ENCODE data around the gene CDC42SE1.

Gene CDC42SE1

GRCh38 chr1:151032164-151032563 lies 27.3 kb downstream of the CDC42SE1 start:
- no peak overlapping the region for H3K9ac ChIP-seq
- no peaks in the 10 kb centered on the region for H3K9me3 ChIP-seq (replicated peaks in 1 of 11)
- H3K4me2 ChIP-seq: no peak overlapping the region
- H3K4me1 ChIP-seq: peaks cover 0 to 9% (median 0%) of the 10 kb centered on the region in 10 experiments; a peak in 5 of 20 replicates
- H4K20me1 ChIP-seq: no peaks in the 10 kb centered on the region; a peak in 1 of 22 replicates
- peaks cover 70 to 97% (median 88%) of the 10 kb centered on the region in 11 experiments for H3K36me3 ChIP-seq
- no peak overlapping the region for H3K27ac ChIP-seq
- no peak for TF ChIP-seq Cebpa-rat (IDR thresholded peaks at IDR 0.05)
- no peaks in the 10 kb centered on the region for H3K27me3 ChIP-seq
- H3K4me3 ChIP-seq: no peak overlapping the region

GRCh38 chr1:151026460-151026859 lies 33.0 kb downstream of the CDC42SE1 start:
- Histone ChIP-seq H3K27me3 (no peaks in the 10 kb centered on the region), H3K9me3 (replicated peaks in 1 of 11) (no peaks in the 10 kb centered on the region), H3K4me3 (no peak overlapping the region), H3K27ac (no peak overlapping the region), H3K9ac (no peak overlapping the region), H3K4me1 (peaks cover 0 to 7% (median 0%) of the 10 kb centered on the region in 10 experiments; a peak in 3 of 20 replicates), H3K4me2 (no peak overlapping the region), H4K20me1 (no peaks in the 10 kb centered on the region; a peak in 1 of 22 replicates), H3K36me3 (peaks cover 63 to 96% (median 76%) of the 10 kb centered on the region in 11 experiments)
- TF ChIP-seq Cebpa-rat (IDR thresholded peaks at IDR 0.05): no peak

- Histone ChIP-seq H3K9me3 (replicated peaks in 1 of 11) (no peaks in the 10 kb centered on the region), H3K9ac (no peak overlapping the region), H3K4me3 (no peak overlapping the region), H3K27ac (no peak overlapping the region), H3K4me2 (peak overlapping the region in 4 of 11 experiments; percentile 12 to 36 (median 24); a peak in 2 of 22 replicates), H3K36me3 (peaks cover 51 to 91% (median 70%) of the 10 kb centered on the region in 11 experiments), H3K4me1 (peaks cover 0 to 7% (median 0%) of the 10 kb centered on the region in 10 experiments; a peak in 3 of 20 replicates), H3K27me3 (no peaks in the 10 kb centered on the region), H4K20me1 (no peaks in the 10 kb centered on the region; a peak in 1 of 22 replicates)
- TF ChIP-seq Cebpa-rat (IDR thresholded peaks at IDR 0.05): no peak
Observed at GRCh38 chr1:151024540-151025146, 34.8 kb downstream of the CDC42SE1 start.

GRCh38 chr1:151013518-151013917 lies 45.9 kb downstream of the CDC42SE1 start:
- H3K4me3 ChIP-seq: no peak overlapping the region
- no peak for TF ChIP-seq Cebpa-rat (IDR thresholded peaks at IDR 0.05)
- H3K4me2 ChIP-seq: peak overlapping the region; percentile 32 to 70 (median 48); a peak in 21 of 22 replicates
- peaks cover 13 to 25% (median 17%) of the 10 kb centered on the region in 11 experiments for H3K36me3 ChIP-seq
- H3K9me3 ChIP-seq (replicated peaks in 1 of 11): no peaks in the 10 kb centered on the region
- peak overlapping the region in 2 of 11 experiments; percentile 5 to 20; a peak in 2 of 22 replicates for H3K9ac ChIP-seq
- peaks cover 0 to 7% (median 0%) of the 10 kb centered on the region in 11 experiments; a peak in 2 of 22 replicates for H4K20me1 ChIP-seq
- H3K4me1 ChIP-seq: peaks cover 55 to 68% (median 61%) of the 10 kb centered on the region in 10 experiments
- no peaks in the 10 kb centered on the region for H3K27me3 ChIP-seq
- peak overlapping the region in 5 of 11 experiments; percentile 10 to 37 (median 15); a peak in 6 of 22 replicates for H3K27ac ChIP-seq

GRCh38 chr1:151012684-151013471 lies 46.5 kb downstream of the CDC42SE1 start:
- H3K4me2 ChIP-seq: peak overlapping the region; percentile 32 to 70 (median 48); a peak in 20 of 22 replicates
- H3K36me3 ChIP-seq: peaks cover 7 to 19% (median 10%) of the 10 kb centered on the region in 11 experiments; a peak in 19 of 22 replicates
- H3K9ac ChIP-seq: 0 out of 22 replicates have a peak overlapping the region, but pooled peaks of 1 of the 11 experiments have one; percentile 20
- H3K9me3 ChIP-seq (replicated peaks in 1 of 11): no peaks in the 10 kb centered on the region
- peak overlapping the region in 4 of 11 experiments; percentile 10 to 37 (median 18); a peak in 5 of 22 replicates for H3K27ac ChIP-seq
- H3K4me3 ChIP-seq: no peak overlapping the region
- H4K20me1 ChIP-seq: peaks cover 0 to 7% (median 0%) of the 10 kb centered on the region in 11 experiments; a peak in 2 of 22 replicates
- H3K27me3 ChIP-seq: no peaks in the 10 kb centered on the region
- no peak for TF ChIP-seq Cebpa-rat (IDR thresholded peaks at IDR 0.05)
- peaks cover 57 to 70% (median 62%) of the 10 kb centered on the region in 10 experiments for H3K4me1 ChIP-seq

- H3K4me3 ChIP-seq: no peak overlapping the region
- H3K4me1 ChIP-seq: peaks cover 69 to 82% (median 75%) of the 10 kb centered on the region in 10 experiments
Observed at GRCh38 chr1:151011154-151011850, 48.1 kb downstream of the CDC42SE1 start.

GRCh38 chr1:151010346-151010726 lies 49.1 kb downstream of the CDC42SE1 start:
- Histone ChIP-seq H3K9ac (no peak overlapping the region), H3K4me3 (no peak overlapping the region), H4K20me1 (peaks cover 0 to 7% (median 0%) of the 10 kb centered on the region in 11 experiments; a peak in 2 of 22 replicates), H3K4me1 (peaks cover 78 to 88% (median 83%) of the 10 kb centered on the region in 10 experiments), H3K27me3 (no peaks in the 10 kb centered on the region), H3K9me3 (replicated peaks in 1 of 11) (no peaks in the 10 kb centered on the region), H3K36me3 (peaks cover 0 to 8% (median 0%) of the 10 kb centered on the region in 11 experiments; a peak in 4 of 22 replicates), H3K27ac (no peak overlapping the region), H3K4me2 (peak overlapping the region; percentile 83 to 97 (median 94); a peak in 19 of 22 replicates)
- no peak for TF ChIP-seq Cebpa-rat (IDR thresholded peaks at IDR 0.05)

More at GRCh38 chr1:151011154-151011850, 48.1 kb downstream of the CDC42SE1 start:
- H4K20me1 ChIP-seq: peaks cover 0 to 7% (median 0%) of the 10 kb centered on the region in 11 experiments; a peak in 2 of 22 replicates
- H3K9ac ChIP-seq: peak overlapping the region in 5 of 11 experiments; percentile 12 to 35 (median 23); a peak in 4 of 22 replicates
- TF ChIP-seq Cebpa-rat (IDR thresholded peaks at IDR 0.05): no peak
- peak overlapping the region; percentile 56 to 97 (median 92) for H3K4me2 ChIP-seq
- no peaks in the 10 kb centered on the region for H3K27me3 ChIP-seq
- H3K27ac ChIP-seq: peak overlapping the region in 6 of 11 experiments; percentile 3 to 47 (median 16); a peak in 6 of 22 replicates
- peaks cover 0 to 11% (median 3%) of the 10 kb centered on the region in 11 experiments; a peak in 7 of 22 replicates for H3K36me3 ChIP-seq
- H3K9me3 ChIP-seq (replicated peaks in 1 of 11): no peaks in the 10 kb centered on the region
